ENCODE measurements around the gene TSPYL6. TPM values are rescaled to one million over a fixed set of nuclear protein-coding genes. Genes with fewer than 3 reads are reported as not detected.

TSPYL6 gene
- total and polyA plus RNA-seq, 2 experiments from 2014 or later, result not detected

- Histone ChIP-seq H3F3A (replicated peaks; ENCODE audit: low read depth) (no peaks in the 10 kb centered on the region), H3K79me2 (replicated peaks; ENCODE audit: insufficient read depth) (no peaks in the 10 kb centered on the region), H3K36me3 (ENCODE audit: insufficient read depth) (no peaks in the 10 kb centered on the region), H3K27me3 (ENCODE audit: insufficient read depth) (no peaks in the 10 kb centered on the region), H3K27ac (ENCODE audit: low read depth) (no peak overlapping the region), H3K9me2 (ENCODE audit: insufficient read depth) (0 out of 2 replicates have a peak, but pooled peaks cover 5% of the 10 kb centered on the region), H3K4me3 (no peak overlapping the region), H2AFZ (no peak overlapping the region), H3K4me2 (no peak overlapping the region), H3K4me1 (ENCODE audit: insufficient read depth) (no peaks in the 10 kb centered on the region), H4K20me1 (replicated peaks; ENCODE audit: insufficient read depth) (no peaks in the 10 kb centered on the region)
- Mint-ChIP-seq H3K36me3 (ENCODE audit: low read depth) (peaks cover 4% of the 10 kb centered on the region; the same call in 1 of the 3 replicates), H3K4me3 (no peak overlapping the region), H3K27me3 (ENCODE audit: insufficient read depth, low read depth, poor library complexity) (no peaks in the 10 kb centered on the region), H3K9me3 (peaks cover 2% of the 10 kb centered on the region; the same call in 1 of the 3 replicates), H3K4me1 (no peaks in the 10 kb centered on the region), H3K27ac (no peak overlapping the region)
- ATAC-seq (no peak), DNase-seq (ENCODE audit: low spot score) (no peak)
- TF ChIP-seq EZH2phosphoT487 (IDR thresholded peaks at IDR 0.05; ENCODE audit: unreplicated experiment) (no peak), REST (IDR thresholded peaks at IDR 0.05; ENCODE audit: unreplicated experiment) (no peak), ZNF331 (CRISPR knock-in tag; IDR thresholded peaks at IDR 0.05; ENCODE audit: low read depth) (no peak), ZNF114 (CRISPR knock-in tag; IDR thresholded peaks at IDR 0.05) (no peak), NANOG (IDR thresholded peaks at IDR 0.05; ENCODE audit: borderline replicate concordance) (no peak)
Measured at GRCh38 chr2:54262015-54262765, 6.2 kb upstream of the TSPYL6 start.

- Histone ChIP-seq H3K27me3 (ENCODE audit: insufficient read depth) (no peaks in the 10 kb centered on the region), H4K20me1 (replicated peaks; ENCODE audit: insufficient read depth) (no peaks in the 10 kb centered on the region), H3K4me3 (no peak overlapping the region), H3K36me3 (ENCODE audit: insufficient read depth) (no peaks in the 10 kb centered on the region), H3K79me2 (replicated peaks; ENCODE audit: insufficient read depth) (no peaks in the 10 kb centered on the region), H3K4me1 (ENCODE audit: insufficient read depth) (no peaks in the 10 kb centered on the region), H3K4me2 (no peak overlapping the region), H2AFZ (no peak overlapping the region), H3K9me2 (ENCODE audit: insufficient read depth) (0 out of 2 replicates have a peak, but pooled peaks cover 5% of the 10 kb centered on the region), H3K27ac (ENCODE audit: low read depth) (no peak overlapping the region), H3F3A (replicated peaks; ENCODE audit: low read depth) (no peaks in the 10 kb centered on the region)
- Mint-ChIP-seq H3K4me3 (no peak overlapping the region), H3K36me3 (ENCODE audit: low read depth) (peaks cover 4% of the 10 kb centered on the region; the same call in 1 of the 3 replicates), H3K9me3 (peaks cover 2% of the 10 kb centered on the region; the same call in 1 of the 3 replicates), H3K27ac (no peak overlapping the region), H3K4me1 (no peaks in the 10 kb centered on the region), H3K27me3 (ENCODE audit: insufficient read depth, low read depth, poor library complexity) (no peaks in the 10 kb centered on the region)
- DNase-seq (ENCODE audit: low spot score) (no peak), ATAC-seq (no peak)
- TF ChIP-seq POLR2AphosphoS5 (IDR thresholded peaks at IDR 0.05; ENCODE audit: low read depth) (no peak), JUNB (IDR thresholded peaks at IDR 0.05; ENCODE audit: unreplicated experiment) (no peak), EZH2phosphoT487 (IDR thresholded peaks at IDR 0.05; ENCODE audit: unreplicated experiment) (no peak), NANOG (IDR thresholded peaks at IDR 0.05; ENCODE audit: borderline replicate concordance) (no peak), EZH2 (IDR thresholded peaks at IDR 0.05; ENCODE audit: low read depth, unreplicated experiment) (no peak), STAT1 (IDR thresholded peaks at IDR 0.05; ENCODE audit: unreplicated experiment) (no peak), REST (IDR thresholded peaks at IDR 0.05; ENCODE audit: unreplicated experiment) (no peak), ETS1 (IDR thresholded peaks at IDR 0.05) (no peak)
- TF ChIP-seq, protein P1, sequence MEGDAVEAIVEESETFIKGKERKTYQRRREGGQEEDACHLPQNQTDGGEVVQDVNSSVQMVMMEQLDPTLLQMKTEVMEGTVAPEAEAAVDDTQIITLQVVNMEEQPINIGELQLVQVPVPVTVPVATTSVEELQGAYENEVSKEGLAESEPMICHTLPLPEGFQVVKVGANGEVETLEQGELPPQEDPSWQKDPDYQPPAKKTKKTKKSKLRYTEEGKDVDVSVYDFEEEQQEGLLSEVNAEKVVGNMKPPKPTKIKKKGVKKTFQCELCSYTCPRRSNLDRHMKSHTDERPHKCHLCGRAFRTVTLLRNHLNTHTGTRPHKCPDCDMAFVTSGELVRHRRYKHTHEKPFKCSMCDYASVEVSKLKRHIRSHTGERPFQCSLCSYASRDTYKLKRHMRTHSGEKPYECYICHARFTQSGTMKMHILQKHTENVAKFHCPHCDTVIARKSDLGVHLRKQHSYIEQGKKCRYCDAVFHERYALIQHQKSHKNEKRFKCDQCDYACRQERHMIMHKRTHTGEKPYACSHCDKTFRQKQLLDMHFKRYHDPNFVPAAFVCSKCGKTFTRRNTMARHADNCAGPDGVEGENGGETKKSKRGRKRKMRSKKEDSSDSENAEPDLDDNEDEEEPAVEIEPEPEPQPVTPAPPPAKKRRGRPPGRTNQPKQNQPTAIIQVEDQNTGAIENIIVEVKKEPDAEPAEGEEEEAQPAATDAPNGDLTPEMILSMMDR (conservative IDR thresholded peaks at IDR 0.05; ENCODE audit: low read depth in 2 of 2), result no peak
Measured at GRCh38 chr2:54261537-54261936, 5.5 kb upstream of the TSPYL6 start.
